HUES6 (cell line): ENCODE data around the gene PPP1CA.
A peak's percentile ranks its signal among the peaks of the same experiment; 100 is the strongest.

ENCODE experiments used
- H3K27ac ChIP-seq: 2 replicates; pipeline ENCODE4 v1.7.0; 2013; ENCODE audit warnings: low read depth, mild to moderate bottlenecking, low read length, inconsistent platforms
- H3K27me3 ChIP-seq: 2 replicates; pipeline ENCODE4 v1.6.1; 2013; ENCODE audit warnings: low read length; ENCODE audit not compliant: control insufficient read depth, insufficient read depth
- H3K36me3 ChIP-seq: 2 replicates; pipeline ENCODE4 v1.6.1; 2013; ENCODE audit warnings: low read length; ENCODE audit not compliant: control insufficient read depth, insufficient read depth
- H3K4me1 ChIP-seq: 2 replicates; pipeline ENCODE4 v1.6.1; 2013; ENCODE audit warnings: low read length; ENCODE audit not compliant: control insufficient read depth, insufficient read depth
- H3K4me3 ChIP-seq: 2 replicates; pipeline ENCODE4 v1.5.1; 2013; ENCODE audit warnings: low read depth, low read length
- H3K9ac ChIP-seq: one replicate; pipeline ENCODE4 v1.6.1; 2013; ENCODE audit warnings: mild to moderate bottlenecking, low read length
- H3K9me3 ChIP-seq: 2 replicates; pipeline ENCODE4 v1.6.1; 2013; ENCODE audit warnings: low read depth, low read length; ENCODE audit not compliant: control insufficient read depth, insufficient read depth

PPP1CA gene

GRCh38 chr11:67421430-67422031 lies 19.9 kb upstream of the PPP1CA start:
- peaks cover 16% of the 10 kb centered on the region; the same call in 1 of the 2 replicates for H3K27me3 ChIP-seq
- no peaks in the 10 kb centered on the region for H3K9me3 ChIP-seq
- H3K4me1 ChIP-seq = peaks cover 13% of the 10 kb centered on the region
- no peak overlapping the region for H3K9ac ChIP-seq
- no peak overlapping the region for H3K27ac ChIP-seq
- H3K36me3 ChIP-seq = no peaks in the 10 kb centered on the region
- peak overlapping the region; percentile 73 for H3K4me3 ChIP-seq

GRCh38 chr11:67420646-67421429 lies 19.2 kb upstream of the PPP1CA start:
- H3K36me3 ChIP-seq = no peaks in the 10 kb centered on the region
- no peak overlapping the region for H3K27ac ChIP-seq

GRCh38 chr11:67420147-67420645 lies 18.5 kb upstream of the PPP1CA start:
- no peak overlapping the region for H3K27ac ChIP-seq

More at GRCh38 chr11:67420646-67421429, 19.2 kb upstream of the PPP1CA start:
- Histone ChIP-seq H3K9me3 (no peaks in the 10 kb centered on the region), H3K4me1 (peaks cover 18% of the 10 kb centered on the region), H3K9ac (peak overlapping the region; percentile 66), H3K27me3 (peaks cover 18% of the 10 kb centered on the region; the same call in 1 of the 2 replicates), H3K4me3 (peak overlapping the region; percentile 73)

GRCh38 chr11:67419325-67420049 lies 17.8 kb upstream of the PPP1CA start:
- no peak overlapping the region for H3K9ac ChIP-seq
- H3K27me3 ChIP-seq = peaks cover 27% of the 10 kb centered on the region
- H3K4me1 ChIP-seq = peaks cover 24% of the 10 kb centered on the region
- no peak overlapping the region for H3K4me3 ChIP-seq
- no peaks in the 10 kb centered on the region for H3K36me3 ChIP-seq
- no peaks in the 10 kb centered on the region for H3K9me3 ChIP-seq
- H3K27ac ChIP-seq = no peak overlapping the region

More at GRCh38 chr11:67420147-67420645, 18.5 kb upstream of the PPP1CA start:
- Histone ChIP-seq H3K27me3 (peaks cover 20% of the 10 kb centered on the region), H3K9me3 (no peaks in the 10 kb centered on the region), H3K4me1 (peaks cover 20% of the 10 kb centered on the region), H3K4me3 (peak overlapping the region; percentile 73), H3K9ac (peak overlapping the region; percentile 66), H3K36me3 (no peaks in the 10 kb centered on the region)

- no peaks in the 10 kb centered on the region for H3K9me3 ChIP-seq
- H3K27ac ChIP-seq = no peak overlapping the region
- peaks cover 30% of the 10 kb centered on the region for H3K27me3 ChIP-seq
- H3K4me3 ChIP-seq = no peak overlapping the region
- no peak overlapping the region for H3K9ac ChIP-seq
- peaks cover 24% of the 10 kb centered on the region for H3K4me1 ChIP-seq
- no peaks in the 10 kb centered on the region for H3K36me3 ChIP-seq
These were observed 17.0 kb upstream of the PPP1CA start for GRCh38 chr11:67418476-67419281.

- no peak overlapping the region for H3K9ac ChIP-seq
- peaks cover 24% of the 10 kb centered on the region for H3K4me1 ChIP-seq
- H3K9me3 ChIP-seq = no peaks in the 10 kb centered on the region
- peaks cover 41% of the 10 kb centered on the region for H3K27me3 ChIP-seq
- no peak overlapping the region for H3K4me3 ChIP-seq
- H3K36me3 ChIP-seq = no peaks in the 10 kb centered on the region
- no peak overlapping the region for H3K27ac ChIP-seq
These were observed 15.8 kb upstream of the PPP1CA start for GRCh38 chr11:67417425-67417824.

GRCh38 chr11:67416416-67417335 lies 15.0 kb upstream of the PPP1CA start:
- H3K27ac ChIP-seq = no peak overlapping the region
- H3K9me3 ChIP-seq = no peaks in the 10 kb centered on the region
- no peak overlapping the region for H3K9ac ChIP-seq
- H3K4me3 ChIP-seq = no peak overlapping the region
- peaks cover 24% of the 10 kb centered on the region for H3K4me1 ChIP-seq
- H3K27me3 ChIP-seq = peaks cover 46% of the 10 kb centered on the region
- no peaks in the 10 kb centered on the region for H3K36me3 ChIP-seq

- Histone ChIP-seq H3K27me3 (peaks cover 49% of the 10 kb centered on the region), H3K9ac (no peak within 1 kb of the TSS), H3K36me3 (no peaks in the 10 kb centered on the region), H3K4me1 (peaks cover 26% of the 10 kb centered on the region), H3K27ac (no peak within 1 kb of the TSS), H3K9me3 (no peaks in the 10 kb centered on the region), H3K4me3 (peak within 1 kb of the TSS; percentile 54)
These were observed 14.0 kb upstream of the PPP1CA start, which contains the start of gene CARNS1 for GRCh38 chr11:67415501-67416304. Gene CARNS1 (plus strand): TSS chr11:67415678. CDS start chr11:67416200, 522 bp downstream.

- Histone ChIP-seq H3K27ac (no peak overlapping the region), H3K9ac (no peak overlapping the region), H3K36me3 (no peaks in the 10 kb centered on the region), H3K4me3 (no peak overlapping the region), H3K27me3 (peaks cover 34% of the 10 kb centered on the region), H3K4me1 (peaks cover 31% of the 10 kb centered on the region), H3K9me3 (no peaks in the 10 kb centered on the region)
These were observed 11.7 kb upstream of the PPP1CA start for GRCh38 chr11:67413266-67413849.
